ENCODE measurements around the gene LYZL1. TPM values are rescaled to one million over a fixed set of nuclear protein-coding genes. Genes with fewer than 3 reads are reported as not detected.

The LYZL1 gene
- polyA plus RNA-seq, 1 of the 3 experiments (the other 2 are of a cell fraction), result not detected

- peak; percentile 41; the same call in 1 of the 2 replicates for TF ChIP-seq SMC3 (IDR thresholded peaks at IDR 0.05; ENCODE audit: low read depth, low read length)
- peak; percentile 55 for TF ChIP-seq CTCF (IDR thresholded peaks at IDR 0.05)
- no peak for TF ChIP-seq NRF1 (IDR thresholded peaks at IDR 0.05; ENCODE audit: low read depth, low read length)
- TF ChIP-seq IRF3 (IDR thresholded peaks at IDR 0.05; ENCODE audit: low read depth, low read length), result no peak
- TF ChIP-seq POLR2AphosphoS5 (IDR thresholded peaks at IDR 0.05; ENCODE audit: low read depth, low read length), result no peak
- no peak for TF ChIP-seq TEAD4 (IDR thresholded peaks at IDR 0.05; ENCODE audit: borderline replicate concordance, insufficient read depth)
- no peak for TF ChIP-seq SIN3A (IDR thresholded peaks at IDR 0.05; ENCODE audit: borderline replicate concordance, low read depth, low read length)
- TF ChIP-seq FOXM1 (IDR thresholded peaks at IDR 0.05; ENCODE audit: low read depth), result no peak
- no peak for TF ChIP-seq GABPA (IDR thresholded peaks at IDR 0.05; ENCODE audit: low read depth)
Observed at GRCh38 chr10:29239569-29240472, 49.0 kb upstream of the LYZL1 start (continued).

- H3K4me1 ChIP-seq (ENCODE audit: control insufficient read depth in 1 of 2, insufficient read depth in 2 of 2, low read depth in 1 of 2, low read length in 1 of 2), result peaks cover 0 to 5% of the 10 kb centered on the region in 2 experiments; a peak in 1 of 4 replicates
- TF ChIP-seq EZH2phosphoT487 (IDR thresholded peaks at IDR 0.05; ENCODE audit: borderline replicate concordance, low read depth) (no peak), GATA2 (CRISPR knock-in tag; IDR thresholded peaks at IDR 0.05) (0 out of 2 replicates have a peak, but pooled peaks have one; percentile 34), NRF1 (IDR thresholded peaks at IDR 0.05; ENCODE audit: low read depth, low read length) (no peak), MEF2A (IDR thresholded peaks at IDR 0.05; ENCODE audit: borderline replicate concordance, low read depth) (no peak), GABPA (IDR thresholded peaks at IDR 0.05; ENCODE audit: low read depth) (no peak)
- peak overlapping the region in 1 of 2 experiments; percentile 8; a peak in 1 of 4 replicates for H3K27ac ChIP-seq (ENCODE audit: low read depth in 2 of 2, low read length in 1 of 2)
- POLR2A ChIA-PET, result no interaction called here
- no peaks in the 10 kb centered on the region for H3F3A ChIP-seq (replicated peaks; ENCODE audit: insufficient read depth)
- no peak overlapping the region for H3K4me2 ChIP-seq
- no peak overlapping the region for H2AFZ ChIP-seq (ENCODE audit: low read depth)
- no peaks in the 10 kb centered on the region for H3K9me3 ChIP-seq
- 81% methylated on average over 14 of the region's 15 CpGs for WGBS (ENCODE audit: low lambda C conversion rate)
- H3K9me2 ChIP-seq, result no peaks in the 10 kb centered on the region
- H3K79me2 ChIP-seq (ENCODE audit: insufficient read depth), result no peaks in the 10 kb centered on the region
- CTCF ChIA-PET, result interaction anchor here (1.3 to 3.2 kb wide), 4 partner anchors 10 to 64 kb away, joined by 4 to 14 read pairs (median 7); no protein-coding TSS in a partner anchor
- no peak overlapping the region for H3K4me3 ChIP-seq (ENCODE audit: low read depth in 2 of 2, low read length in 1 of 2)
- H3K36me3 ChIP-seq (replicated peaks in 1 of 2; ENCODE audit: control insufficient read depth in 1 of 2, insufficient read depth in 2 of 2, low read length in 1 of 2), result no peaks in the 10 kb centered on the region
- H3K9ac ChIP-seq, result no peak overlapping the region
- no peaks in the 10 kb centered on the region for H4K20me1 ChIP-seq (ENCODE audit: insufficient read depth)
- DNase-seq, result peak; percentile 31
- H3K27me3 ChIP-seq (ENCODE audit: insufficient read depth), result no peaks in the 10 kb centered on the region
Observed at GRCh38 chr10:29240986-29241660, 47.7 kb upstream of the LYZL1 start.

All from SK-N-SH (cell line).